Loucy (cell line): Measurements from ENCODE around the gene MYH7.

Source experiments
- EZH2phosphoT487 ChIP-seq: fragments of 200-600 bp; IDR thresholded peaks from 2 replicates; pipeline ENCODE4 v1.6.1; 2018; ENCODE audit warnings: antibody characterized with exemption, mild to moderate bottlenecking, moderate library complexity, borderline replicate concordance
- TF ChIP-seq, protein P1 (sequence below): fragments of 200-600 bp; sonication (generic); conservative IDR thresholded peaks from 2 replicates; pipeline ENCODE4 v1.5.1; 2014; ENCODE audit warnings: mild to moderate bottlenecking, antibody characterized with exemption, low read length

DNA sequence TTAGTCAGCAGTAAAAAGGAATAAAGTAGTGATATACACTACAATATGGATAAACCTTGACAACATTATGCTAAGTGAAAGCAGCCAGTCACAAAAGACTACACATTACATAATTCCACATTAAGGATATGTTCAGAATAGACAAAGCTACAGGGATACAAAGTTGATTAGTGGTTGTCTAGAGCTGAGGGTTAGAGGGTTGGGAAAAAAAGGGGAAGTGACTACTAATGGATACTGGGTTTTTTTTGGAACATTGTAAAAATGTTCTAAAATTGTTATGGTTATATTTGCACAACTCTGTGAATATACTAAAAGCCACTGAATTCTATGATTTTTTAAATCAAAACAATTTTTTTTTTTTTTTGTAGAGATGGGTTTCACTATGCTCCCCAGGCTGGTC, 29.2 kb upstream of the MYH7 start:
- TF ChIP-seq, protein P1, sequence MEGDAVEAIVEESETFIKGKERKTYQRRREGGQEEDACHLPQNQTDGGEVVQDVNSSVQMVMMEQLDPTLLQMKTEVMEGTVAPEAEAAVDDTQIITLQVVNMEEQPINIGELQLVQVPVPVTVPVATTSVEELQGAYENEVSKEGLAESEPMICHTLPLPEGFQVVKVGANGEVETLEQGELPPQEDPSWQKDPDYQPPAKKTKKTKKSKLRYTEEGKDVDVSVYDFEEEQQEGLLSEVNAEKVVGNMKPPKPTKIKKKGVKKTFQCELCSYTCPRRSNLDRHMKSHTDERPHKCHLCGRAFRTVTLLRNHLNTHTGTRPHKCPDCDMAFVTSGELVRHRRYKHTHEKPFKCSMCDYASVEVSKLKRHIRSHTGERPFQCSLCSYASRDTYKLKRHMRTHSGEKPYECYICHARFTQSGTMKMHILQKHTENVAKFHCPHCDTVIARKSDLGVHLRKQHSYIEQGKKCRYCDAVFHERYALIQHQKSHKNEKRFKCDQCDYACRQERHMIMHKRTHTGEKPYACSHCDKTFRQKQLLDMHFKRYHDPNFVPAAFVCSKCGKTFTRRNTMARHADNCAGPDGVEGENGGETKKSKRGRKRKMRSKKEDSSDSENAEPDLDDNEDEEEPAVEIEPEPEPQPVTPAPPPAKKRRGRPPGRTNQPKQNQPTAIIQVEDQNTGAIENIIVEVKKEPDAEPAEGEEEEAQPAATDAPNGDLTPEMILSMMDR = no peak
- TF ChIP-seq EZH2phosphoT487 = no peak
